Measurements from ENCODE around the gene PTGDR2.

Gene PTGDR2

DNA sequence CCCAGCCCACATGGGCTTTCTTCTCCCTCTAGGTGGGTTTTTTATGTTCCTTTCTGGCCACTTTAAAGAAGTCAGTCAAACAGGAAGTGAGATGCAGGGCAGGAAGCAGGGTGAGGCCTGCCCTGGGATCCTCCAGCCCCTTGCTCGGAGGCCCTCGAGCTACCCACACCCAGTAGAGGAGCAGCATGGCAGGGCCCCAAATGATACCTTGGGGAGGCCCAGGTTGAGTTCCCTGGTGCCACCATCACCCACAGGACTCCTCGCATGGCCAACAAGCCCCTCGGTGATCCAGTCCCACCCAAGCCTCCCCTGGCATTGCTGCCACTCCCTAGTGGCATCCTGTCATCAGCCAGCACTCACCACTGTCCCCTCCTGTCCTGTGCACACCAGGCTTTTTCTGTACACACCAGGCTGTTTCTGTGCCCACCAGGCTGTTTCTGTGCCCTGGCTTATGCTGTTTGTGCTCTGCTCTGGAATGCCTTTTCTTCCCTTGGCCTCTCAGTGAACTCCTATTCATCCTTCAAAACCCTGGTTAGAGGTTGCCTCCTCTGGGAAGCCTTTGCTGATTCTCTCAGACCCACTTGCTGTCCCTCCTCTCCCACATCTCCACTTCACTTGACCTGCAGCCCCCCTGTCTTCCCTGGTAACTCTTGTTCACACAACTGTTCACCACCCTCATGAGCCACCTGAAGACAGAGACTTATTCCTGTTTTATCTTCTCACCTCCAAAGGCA, 3.1 kb upstream of the PTGDR2 start:
- no peak for DNase-seq

- DNase-seq = no peak
Observed at GRCh38 chr11:60858236-60858635, 2.5 kb upstream of the PTGDR2 start.

- DNase-seq = peak; percentile 39
Observed at GRCh38 chr11:60857378-60858232, 1.9 kb upstream of the PTGDR2 start.

GRCh38 chr11:60854847-60855725, 664 bp downstream of the PTGDR2 start:
- no peak for DNase-seq

- no peak for DNase-seq
Observed at GRCh38 chr11:60854140-60854846, 1.5 kb downstream of the PTGDR2 start.

DNA sequence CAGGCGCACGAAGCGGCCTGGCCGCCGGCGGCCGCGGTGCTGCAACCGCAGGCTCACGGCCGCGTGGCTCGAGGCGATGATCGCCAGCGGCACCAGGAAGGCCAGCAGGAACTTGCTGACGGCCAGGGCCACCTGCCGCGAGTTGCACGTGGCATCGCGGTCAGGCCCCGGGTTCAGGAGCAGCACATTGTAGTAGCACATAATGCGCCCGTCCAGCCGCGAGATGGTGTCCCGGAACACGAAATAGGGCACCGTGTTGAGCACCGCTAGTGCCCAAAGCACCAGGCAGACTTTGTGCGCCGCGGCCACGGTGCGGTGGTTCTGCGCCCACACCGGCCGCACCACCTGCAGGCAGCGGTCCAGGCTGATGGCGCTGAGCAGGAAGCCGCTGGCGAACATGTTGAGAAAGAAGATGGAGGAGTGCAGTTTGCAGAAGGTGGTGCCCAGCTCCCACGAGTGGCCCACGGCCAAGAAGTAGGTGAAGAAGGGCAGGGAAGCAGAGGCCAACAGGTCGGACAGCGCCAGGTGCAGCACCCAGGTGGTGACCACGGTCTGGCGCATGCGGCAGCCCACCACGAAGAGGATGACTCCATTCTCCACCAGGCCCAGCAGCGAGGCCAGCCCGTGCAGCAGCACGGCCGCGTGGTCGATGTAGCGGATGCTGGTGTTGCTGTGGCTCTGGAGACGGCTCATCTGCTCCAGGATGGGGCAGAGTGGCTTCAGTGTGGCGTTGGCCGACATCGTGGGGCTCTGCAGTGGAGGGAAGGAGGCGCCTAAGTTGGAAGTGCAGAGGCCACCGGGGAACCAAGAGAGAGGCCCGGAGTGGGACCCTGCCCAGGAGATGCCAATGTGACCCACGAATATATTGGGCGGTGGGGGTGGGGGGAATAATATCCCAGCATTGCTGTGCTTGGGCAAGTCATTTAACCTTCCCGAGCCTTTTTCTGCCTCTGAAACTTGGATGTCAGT, 2.5 kb downstream of the PTGDR2 start:
- no peak for DNase-seq

DNA sequence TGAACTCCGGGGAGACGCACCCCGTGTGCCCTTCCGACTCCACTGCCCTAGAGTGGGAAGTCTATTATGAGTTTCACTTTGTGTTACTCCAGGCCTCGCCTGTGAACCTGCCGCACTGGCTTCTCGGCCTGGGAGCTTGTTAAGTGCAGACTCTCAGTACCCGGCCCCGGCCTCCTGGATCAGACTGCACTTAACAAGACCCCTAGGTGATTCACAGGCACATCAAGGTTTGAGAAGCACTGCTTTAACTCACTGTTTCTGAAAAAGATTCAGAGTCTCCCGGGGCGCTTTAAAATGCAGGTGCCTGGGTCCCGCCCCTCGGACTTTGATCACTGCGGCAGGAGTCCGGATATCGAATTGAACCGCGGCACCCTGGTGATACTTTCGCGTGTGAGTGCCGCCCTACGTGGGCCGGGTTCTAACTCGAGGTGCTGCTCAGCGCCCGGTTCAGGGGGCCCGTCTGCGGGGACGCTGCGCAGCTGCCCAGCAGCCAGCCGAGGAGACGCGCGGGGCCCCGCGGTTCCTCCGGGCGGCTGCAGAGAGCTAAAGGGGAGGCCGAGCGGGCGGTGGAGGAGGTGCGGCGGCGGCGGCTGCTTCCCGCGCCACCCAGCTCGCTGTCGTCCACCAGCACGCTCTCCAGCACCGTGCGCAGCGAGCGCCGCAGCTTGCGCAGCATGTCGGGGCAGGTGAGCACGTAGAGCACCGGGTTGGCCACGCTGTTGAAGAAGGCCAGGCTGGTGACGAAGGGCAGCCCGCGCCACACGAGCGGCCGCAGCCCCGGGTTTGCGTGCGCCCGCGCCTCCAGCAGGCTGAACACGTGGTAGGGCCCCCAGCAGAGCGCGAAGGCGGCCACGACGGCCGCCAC, 3.4 kb downstream of the PTGDR2 start:
- no peak for DNase-seq

GRCh38 chr11:60851327-60852104, 4.2 kb downstream of the PTGDR2 start:
- DNase-seq = no peak

GRCh38 chr11:60849641-60850520, 5.9 kb downstream of the PTGDR2 start:
- no peak for DNase-seq

DNA sequence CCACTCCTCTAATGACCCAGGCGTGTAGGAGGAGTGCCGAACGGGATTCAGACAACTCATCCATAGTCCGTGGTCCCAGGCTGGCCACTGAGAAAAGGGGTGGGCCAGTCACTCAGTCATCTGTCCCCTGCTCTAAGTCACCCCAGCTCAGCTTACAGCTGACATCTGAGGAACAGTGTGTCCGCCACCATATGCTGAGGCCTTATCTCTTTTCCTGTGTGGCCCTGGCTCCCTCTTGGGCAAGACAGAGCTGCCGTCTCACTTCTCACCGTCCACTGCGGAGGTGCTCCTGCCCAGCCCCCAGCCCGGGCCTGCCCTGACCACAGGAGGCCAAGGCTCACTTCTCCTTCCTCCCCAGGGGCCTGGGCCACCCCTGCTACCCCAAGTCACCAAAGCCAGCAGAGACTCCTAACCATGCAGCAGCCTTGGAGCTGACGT, 7.0 kb downstream of the PTGDR2 start:
- no peak for DNase-seq

DNA sequence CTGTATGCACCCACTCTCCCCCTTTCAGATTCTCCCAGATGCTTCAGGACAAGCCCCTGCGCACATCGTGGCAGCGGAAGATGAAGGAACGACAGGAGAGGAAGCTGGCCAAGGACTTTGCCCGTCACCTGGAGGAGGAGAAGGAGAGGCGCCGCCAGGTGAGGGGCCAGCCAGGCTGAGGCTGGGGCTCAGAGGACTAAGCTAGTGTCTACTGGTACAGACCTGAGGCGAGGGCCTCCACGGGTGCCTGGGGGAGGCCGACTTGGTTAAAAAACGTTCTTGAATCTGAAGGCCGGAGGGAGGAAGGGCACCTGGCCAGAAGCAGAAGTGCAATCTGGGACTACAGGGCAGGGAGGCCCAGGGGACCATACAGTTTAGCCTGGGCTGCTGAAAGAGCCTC, 7.9 kb downstream of the PTGDR2 start:
- no peak for DNase-seq

DNA sequence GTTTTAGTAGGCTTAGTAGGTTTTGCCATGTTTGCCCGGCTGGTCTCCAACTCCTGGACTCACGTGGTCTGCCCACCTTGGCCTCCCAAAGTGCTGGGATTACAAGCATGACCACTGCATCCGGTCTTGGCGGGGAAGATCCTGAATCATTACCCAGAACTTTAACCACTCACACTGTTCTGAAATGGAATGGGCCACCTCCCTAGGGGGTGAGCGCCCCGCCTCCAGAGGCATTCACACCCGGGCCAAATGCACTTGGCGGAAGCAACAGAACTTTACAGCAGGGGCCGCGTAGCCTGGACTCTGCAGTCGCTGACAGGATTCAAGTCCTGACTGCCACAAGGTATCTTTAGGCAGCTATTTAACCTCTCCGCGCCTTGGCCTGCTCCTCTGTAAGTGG, 8.5 kb downstream of the PTGDR2 start:
- no peak for DNase-seq

DNA sequence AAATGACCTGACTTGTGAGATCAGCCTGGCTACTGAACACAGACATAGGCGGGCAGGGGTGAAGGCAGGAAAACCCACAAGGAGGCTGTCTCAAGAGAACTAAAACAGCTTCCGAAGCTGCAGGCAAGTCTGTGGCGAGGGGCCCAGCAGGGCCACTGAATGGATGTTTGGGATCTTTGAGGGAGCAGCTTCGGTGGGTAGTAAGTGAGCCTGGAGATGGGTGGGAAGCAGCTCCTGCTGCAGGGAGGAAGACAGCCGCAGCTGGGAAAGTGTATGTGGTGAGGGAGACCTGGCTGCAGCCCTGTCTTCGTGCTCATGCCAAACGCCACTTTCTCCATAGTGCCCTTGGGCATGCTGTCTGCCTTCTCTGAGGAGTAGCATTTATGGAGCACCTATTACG, 10.4 kb downstream of the PTGDR2 start:
- no peak for DNase-seq

- no peak for DNase-seq
Observed at GRCh38 chr11:60844870-60845221, 10.9 kb downstream of the PTGDR2 start.

DNA sequence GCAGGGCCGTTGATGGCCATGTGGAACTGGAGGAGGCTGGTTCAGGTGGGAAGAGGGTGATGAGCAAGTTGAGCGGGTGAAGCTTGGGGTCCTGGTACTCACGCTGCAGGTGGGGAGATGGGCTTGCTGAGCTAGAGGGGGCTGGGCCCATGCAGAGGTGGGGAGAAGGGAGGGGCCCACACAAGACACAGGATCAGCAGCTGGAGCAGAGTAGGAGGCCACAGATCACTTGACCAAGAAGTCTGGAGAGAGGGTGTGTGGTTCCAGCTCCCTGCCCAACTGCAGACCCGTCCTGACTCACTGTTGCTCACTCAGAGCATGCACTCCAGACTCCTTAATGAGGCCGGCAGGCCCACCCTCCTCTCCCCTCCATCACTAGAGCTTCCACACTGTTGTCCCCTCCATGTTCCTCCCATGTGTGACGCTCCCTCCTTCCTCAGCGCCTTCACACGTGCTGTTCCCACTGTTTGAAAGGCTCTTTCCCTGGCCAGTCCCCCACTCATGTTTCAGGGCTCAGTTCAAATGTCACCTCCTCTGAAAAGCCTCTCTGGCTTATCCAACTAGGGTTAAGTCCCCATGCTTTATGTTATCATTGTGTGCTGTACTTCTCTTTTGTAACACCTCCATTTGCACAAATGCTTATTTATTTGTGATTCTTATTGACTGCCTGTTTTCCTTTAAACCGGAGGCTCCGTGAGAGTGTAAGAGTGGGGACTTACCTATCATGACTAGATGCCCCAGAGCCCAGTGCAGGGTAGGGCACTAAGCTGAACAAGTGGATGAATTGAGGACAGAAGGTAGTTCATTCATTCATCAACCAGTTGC, 11.5 kb downstream of the PTGDR2 start:
- peak; percentile 28 for DNase-seq

GRCh38 chr11:60842668-60843600, 12.8 kb downstream of the PTGDR2 start:
- no peak for DNase-seq
